IMR-90 (cell line): ENCODE data around the gene MAN1C1.

ENCODE experiments used
- CHD1 ChIP-seq: IDR thresholded peaks from 2 replicates; pipeline ENCODE4 v1.6.1; 2012; ENCODE audit warnings: low read depth, low read length, improper control_type of control experiment
- CTCF ChIP-seq: conservative IDR thresholded peaks from 2 replicates; pipeline ENCODE4 v1.5.1; 2012; ENCODE audit warnings: mild to moderate bottlenecking, low read depth, low read length, improper control_type of control experiment
- FOS ChIP-seq: fragments of 150-350 bp; IDR thresholded peaks from 2 replicates; pipeline ENCODE4 v1.6.1; 2016; ENCODE audit warnings: low read depth, low read length
- MXI1 ChIP-seq: IDR thresholded peaks from 2 replicates; pipeline ENCODE4 v1.6.1; 2012; ENCODE audit warnings: low read depth, mild to moderate bottlenecking, low read length, moderate library complexity, borderline replicate concordance
- POLR2A ChIP-seq: IDR thresholded peaks from 2 replicates; pipeline ENCODE4 v1.6.1; 2012; ENCODE audit warnings: mild to moderate bottlenecking, low read depth, low read length
- RAD21 ChIP-seq: IDR thresholded peaks from 2 replicates; pipeline ENCODE4 v1.6.1; 2012; ENCODE audit warnings: low read length, improper control_type of control experiment
- RCOR1 ChIP-seq: IDR thresholded peaks from 2 replicates; pipeline ENCODE4 v1.6.1; 2012; ENCODE audit warnings: mild to moderate bottlenecking, low read length, improper control_type of control experiment; ENCODE audit not compliant: insufficient replicate concordance
- RFX5 ChIP-seq: IDR thresholded peaks from 2 replicates; pipeline ENCODE4 v1.8.0; 2012; ENCODE audit warnings: low read depth, mild to moderate bottlenecking, low read length, moderate library complexity
- USF2 ChIP-seq: fragments of 150-350 bp; IDR thresholded peaks from 2 replicates; pipeline ENCODE4 v1.6.1; 2017; ENCODE audit warnings: mild to moderate bottlenecking, antibody characterized with exemption, low read length, low read depth

GRCh38 chr1:25728301-25728935 is 111.8 kb downstream of the MAN1C1 start:
- TF ChIP-seq CTCF (no peak), POLR2A (no peak), RFX5 (no peak), RCOR1 (no peak), MXI1 (no peak), RAD21 (no peak), FOS (no peak), USF2 (no peak), CHD1 (no peak)
